Activated CD8-positive, alpha-beta memory T cell treated with anti-CD3 and anti-CD28 coated beads, Interleukin-2, amount 50 U/mL, for 1 hour (primary cell): ENCODE data around the gene DDX1.

Source experiments
- DNase-seq: peaks from one replicate; pipeline ENCODE4 v3.0.0-alpha.2; 2020; ENCODE audit errors: extremely low read depth

The DDX1 gene

DNA sequence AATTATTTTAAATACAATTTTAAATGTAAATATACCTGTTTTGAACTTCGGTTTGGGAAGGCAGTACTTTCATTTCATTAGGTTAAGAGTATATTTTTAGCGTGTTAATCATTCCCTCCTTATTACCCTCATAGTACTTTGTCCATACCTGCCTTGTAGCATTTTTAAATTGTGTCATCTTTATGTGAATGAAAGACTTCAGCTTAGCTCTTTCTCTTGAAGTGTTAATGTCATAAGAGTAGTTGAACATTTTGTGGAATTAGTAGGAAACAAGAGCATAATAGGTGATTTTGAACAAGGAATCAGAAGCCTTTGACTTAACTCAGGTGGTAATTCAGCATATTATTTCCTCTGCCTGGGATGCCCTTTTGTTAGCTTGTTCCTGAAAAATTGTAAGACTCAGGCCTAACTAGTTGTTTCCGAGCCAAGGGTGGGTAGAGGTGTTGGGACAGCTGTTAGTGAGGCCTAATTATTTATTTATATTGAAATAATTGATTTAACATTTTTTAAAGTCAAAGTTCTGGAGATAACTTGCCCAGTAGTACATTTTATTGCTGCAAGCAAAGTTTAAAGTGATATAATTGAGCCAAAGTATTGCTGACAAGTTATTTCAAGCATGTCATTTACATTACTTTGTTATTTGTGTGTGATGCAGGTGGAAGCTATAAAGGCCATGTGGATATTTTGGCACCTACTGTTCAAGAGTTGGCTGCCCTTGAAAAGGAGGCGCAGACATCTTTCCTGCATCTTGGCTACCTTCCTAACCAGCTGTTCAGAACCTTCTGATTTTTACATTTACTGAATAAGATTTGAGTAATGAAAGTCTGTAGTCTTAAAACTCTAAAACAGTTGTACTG lies 38.7 kb downstream of the DDX1 start:
- no peak for DNase-seq

DNA sequence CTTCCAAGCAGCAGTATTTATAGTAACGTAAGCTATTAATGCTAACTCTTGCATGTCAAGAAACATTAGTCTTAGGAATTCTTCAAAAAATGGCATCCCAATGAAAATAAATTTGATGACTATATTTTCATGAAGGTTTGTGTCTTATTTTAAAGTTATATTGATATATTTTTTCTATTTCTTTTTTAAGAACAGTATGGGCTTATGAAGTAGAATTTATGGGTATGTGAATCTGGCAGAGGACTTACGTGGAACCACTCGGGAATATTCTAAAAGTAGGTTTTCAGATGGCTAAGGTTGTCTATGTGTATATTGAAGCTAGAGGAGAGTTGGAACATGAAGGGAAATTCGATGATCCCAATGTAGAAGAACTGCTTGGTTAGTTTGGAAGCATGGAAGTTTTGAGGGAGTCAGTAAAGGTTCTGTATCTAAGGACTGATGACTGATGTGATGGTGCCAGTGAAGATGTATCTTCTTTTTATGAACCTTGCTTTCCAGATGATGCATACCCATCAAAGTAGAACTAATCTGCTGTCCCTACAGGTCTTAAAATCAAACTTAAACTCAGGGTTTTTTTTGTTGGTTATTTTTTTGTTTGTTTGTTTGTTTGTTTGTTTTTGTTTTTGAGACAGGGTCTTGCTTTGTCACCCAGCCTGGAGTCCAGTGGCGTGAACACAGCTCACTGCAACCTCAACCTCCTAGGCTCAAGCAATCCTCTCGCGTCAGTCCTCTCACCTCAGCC lies 39.5 kb downstream of the DDX1 start:
- DNase-seq, result no peak

DNA sequence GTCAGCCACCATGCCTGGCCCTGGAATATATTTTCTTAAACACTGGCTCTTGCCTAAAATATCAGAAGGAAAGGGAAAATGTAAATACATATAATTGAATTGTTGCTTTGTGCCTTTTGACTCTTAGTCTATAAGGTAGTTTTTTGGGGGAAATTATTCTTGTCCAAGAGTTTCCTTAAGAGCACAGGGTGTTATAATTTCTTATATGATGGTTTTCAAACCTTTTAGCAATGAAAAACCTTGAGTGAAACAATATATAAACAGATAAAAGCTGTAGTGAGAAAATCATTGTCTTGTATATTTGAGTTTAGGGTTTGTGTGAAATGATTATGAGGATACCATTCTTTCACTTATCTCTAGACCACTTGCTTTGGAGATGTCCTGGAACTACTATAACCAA lies 40.2 kb downstream of the DDX1 start:
- no peak for DNase-seq

- DNase-seq, result no peak
Measured at GRCh38 chr2:15633043-15633970, 41.6 kb downstream of the DDX1 start.

GRCh38 chr2:15633971-15634346 lies 42.3 kb downstream of the DDX1 start:
- no peak for DNase-seq

GRCh38 chr2:15634846-15635490 lies 43.3 kb downstream of the DDX1 start:
- DNase-seq, result no peak

GRCh38 chr2:15636972-15637785 lies 45.5 kb downstream of the DDX1 start:
- peak; percentile 11 for DNase-seq

DNA sequence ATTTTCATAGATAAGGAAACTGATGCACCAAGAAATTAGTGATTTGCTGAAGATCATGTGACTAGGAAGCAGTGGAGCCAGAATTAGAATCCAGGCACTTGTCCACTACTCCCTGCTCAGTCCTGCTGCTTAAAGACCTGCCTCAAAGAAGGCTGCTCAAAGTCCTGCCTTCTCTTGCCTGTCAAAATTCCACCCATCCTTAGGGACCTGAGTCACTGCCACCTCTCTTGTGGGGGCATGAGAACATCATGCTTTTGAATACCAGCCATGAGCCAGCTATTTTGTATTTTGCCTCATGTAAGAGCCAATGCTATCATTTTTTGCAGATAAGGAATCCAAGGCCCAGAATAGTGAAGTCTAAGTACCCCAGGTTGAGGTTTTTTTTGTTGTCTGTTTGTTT lies 47.1 kb downstream of the DDX1 start:
- DNase-seq, result no peak

DNA sequence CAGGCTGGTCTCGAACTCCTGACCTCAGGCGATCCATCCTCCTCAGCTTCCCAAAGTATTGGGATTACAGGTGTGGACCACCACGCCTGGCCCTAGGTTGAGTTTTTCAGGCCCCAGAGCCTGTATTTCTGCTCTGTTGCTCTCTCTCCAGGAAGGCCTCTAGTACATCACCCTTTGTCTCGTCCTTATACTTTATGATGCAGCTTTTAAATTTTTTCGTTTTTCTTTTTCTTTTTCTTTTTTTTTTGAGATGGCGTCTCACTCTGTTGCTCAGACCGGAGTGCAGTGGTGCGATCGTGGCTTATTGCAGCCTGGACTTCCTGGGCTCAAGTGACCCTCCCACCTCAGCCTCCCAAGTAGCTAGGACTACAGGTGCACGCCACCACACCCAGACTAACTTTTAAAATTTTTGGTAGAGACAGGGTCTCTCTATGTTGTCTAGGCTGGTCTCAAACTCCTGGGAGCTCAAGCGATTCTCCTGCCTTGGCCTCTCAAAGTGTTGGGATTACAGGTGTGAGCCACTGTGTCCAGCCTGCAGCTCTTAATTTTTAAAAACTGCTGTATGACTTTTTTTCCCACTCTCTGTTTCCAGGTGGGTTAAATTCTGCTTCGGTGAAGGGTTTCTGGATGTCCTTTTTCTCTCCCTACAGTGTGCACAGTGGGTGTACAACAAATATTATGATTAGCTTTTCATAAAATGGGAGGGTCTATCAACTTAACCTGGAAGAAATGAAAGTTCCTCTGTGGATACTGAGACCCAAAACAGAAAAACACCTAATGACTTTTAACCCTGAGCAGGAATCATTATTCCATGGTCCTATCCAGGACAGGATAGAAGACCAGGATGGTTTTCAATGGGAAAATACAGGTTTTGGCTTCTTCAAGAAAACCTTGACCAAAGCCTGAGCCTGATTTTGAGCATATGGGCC lies 47.9 kb downstream of the DDX1 start:
- no peak for DNase-seq

- no peak for DNase-seq
Measured at GRCh38 chr2:15640261-15640711, 48.6 kb downstream of the DDX1 start.

- no peak for DNase-seq
Measured at GRCh38 chr2:15640784-15641183, 49.1 kb downstream of the DDX1 start.

GRCh38 chr2:15641530-15641982 lies 49.9 kb downstream of the DDX1 start:
- no peak for DNase-seq

GRCh38 chr2:15642011-15642814 lies 50.5 kb downstream of the DDX1 start:
- no peak for DNase-seq

GRCh38 chr2:15642815-15643500 lies 51.3 kb downstream of the DDX1 start:
- no peak for DNase-seq

GRCh38 chr2:15643791-15644585 lies 52.3 kb downstream of the DDX1 start:
- DNase-seq, result no peak

- no peak for DNase-seq
Measured at GRCh38 chr2:15645300-15645699, 53.6 kb downstream of the DDX1 start.

- DNase-seq, result no peak
Measured at GRCh38 chr2:15645720-15646385, 54.2 kb downstream of the DDX1 start.
